ENCODE results near the gene SLC8A1. TPM values are rescaled to one million over a fixed set of nuclear protein-coding genes. Genes with fewer than 3 reads are reported as not detected.
A peak's percentile ranks its signal among the peaks of the same experiment; 100 is the strongest.

SLC8A1 gene
- total RNA-seq, 1 experiment from 2014 or later: 12.4 TPM

DNA sequence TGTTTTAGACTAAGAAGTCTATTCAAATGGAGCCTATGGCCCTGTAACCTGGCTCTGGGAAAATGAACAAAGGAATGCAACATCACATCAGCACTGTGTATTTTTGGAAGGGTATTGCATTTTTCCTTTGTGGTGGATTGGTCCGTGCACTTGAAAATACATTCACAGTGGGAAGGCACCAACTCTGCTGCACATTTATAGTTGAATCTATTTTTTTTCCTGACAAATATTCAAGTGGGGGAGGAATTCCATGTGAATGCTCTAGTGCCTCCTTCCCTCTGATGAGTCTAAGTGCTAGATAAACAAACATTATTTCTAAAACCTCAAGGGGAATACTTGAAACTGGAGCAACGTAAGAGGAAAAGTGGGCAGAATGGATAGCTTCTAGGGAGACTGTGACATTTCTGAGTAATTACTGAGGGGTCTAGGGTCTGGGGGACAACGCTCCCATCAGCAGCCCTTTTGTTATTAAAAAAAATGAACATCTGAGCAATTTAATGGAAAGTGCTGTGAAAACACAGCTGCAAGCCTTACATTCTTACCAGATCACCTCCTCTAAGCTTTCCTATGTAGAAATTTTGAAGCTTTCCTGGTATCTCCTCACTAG is 208.2 kb downstream of the SLC8A1 start:
- peak; percentile 75 for DNase-seq (ENCODE audit: low read depth)
- in situ Hi-C loops (cut with HindIII; ENCODE audit: low pct_unique_long_range_greater_than_20kb, low sequenced_read_pairs): no loop called here

DNA sequence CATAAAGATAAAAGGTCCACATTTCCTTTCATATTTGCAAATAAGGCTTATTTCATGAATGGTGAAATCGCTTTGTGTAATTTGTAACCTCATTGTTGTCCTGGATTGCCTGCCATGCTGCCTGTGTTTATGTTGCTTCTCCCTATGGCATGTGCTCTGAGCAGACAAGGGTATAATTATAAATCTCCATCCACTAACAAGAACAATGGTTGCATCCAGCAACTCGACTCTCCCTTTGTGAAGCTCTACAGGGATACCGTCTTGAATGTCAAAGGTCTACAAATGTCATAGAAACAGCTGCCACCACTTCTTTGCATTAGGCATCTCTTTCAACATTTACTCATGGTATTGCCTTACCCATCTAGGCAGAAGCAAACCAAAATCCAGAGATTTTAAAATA is 209.6 kb downstream of the SLC8A1 start:
- in situ Hi-C loops (cut with HindIII; ENCODE audit: low pct_unique_long_range_greater_than_20kb, low sequenced_read_pairs): no loop called here
- no peak for DNase-seq (ENCODE audit: low read depth)

DNA sequence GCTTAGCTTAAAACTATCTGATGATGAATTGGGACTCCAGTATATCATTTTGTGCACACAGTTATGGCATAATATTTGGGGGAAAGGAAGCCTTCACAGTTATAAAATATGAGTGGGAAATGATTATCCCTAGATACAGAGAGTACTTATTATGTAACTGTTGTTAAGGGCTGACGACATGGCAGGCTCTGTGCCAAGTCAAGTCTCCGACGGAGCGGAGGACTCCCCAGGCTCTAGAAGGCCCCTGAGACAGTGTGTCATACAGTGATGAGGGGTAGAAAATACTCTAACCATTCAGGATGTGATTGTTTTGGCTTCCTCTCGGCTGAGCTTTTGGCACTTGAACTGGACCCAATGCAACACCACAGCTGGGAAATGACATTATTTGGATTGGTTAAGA is 211.8 kb downstream of the SLC8A1 start:
- DNase-seq (ENCODE audit: low read depth): no peak
- in situ Hi-C loops (cut with HindIII; ENCODE audit: low pct_unique_long_range_greater_than_20kb, low sequenced_read_pairs): no loop called here

DNA sequence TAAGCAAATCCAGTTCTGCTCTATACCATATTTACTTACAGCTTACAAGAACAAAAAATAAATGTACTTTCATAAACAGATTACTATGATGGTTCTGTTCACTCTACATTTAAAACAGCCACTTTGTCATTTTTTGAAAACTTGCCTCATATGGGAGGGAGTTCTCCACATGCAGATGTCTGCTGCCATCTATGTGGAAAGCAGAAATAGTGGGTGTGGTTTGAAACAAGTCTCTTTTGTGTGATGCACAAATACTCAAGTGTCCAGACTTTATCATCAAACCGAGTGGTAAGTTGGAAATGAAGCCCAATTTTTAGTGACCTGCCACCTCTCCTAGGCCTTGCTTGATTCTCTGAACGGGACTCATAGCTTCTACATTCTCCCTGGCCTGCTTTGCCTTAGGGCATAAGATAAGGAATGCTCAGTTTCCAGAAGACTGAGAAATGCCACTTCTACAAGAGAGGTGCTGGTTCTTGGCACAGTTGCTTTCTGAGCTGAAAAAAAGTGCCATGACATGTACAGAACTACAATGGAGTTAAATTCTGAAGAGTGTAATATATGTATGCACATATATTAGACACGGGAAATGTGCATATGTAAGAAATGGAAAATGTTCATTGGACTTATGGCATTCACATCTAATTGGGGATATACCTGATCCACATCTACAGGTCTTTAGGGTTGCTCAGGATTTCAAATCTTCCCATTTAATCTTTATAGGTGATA is 221.0 kb downstream of the SLC8A1 start:
- in situ Hi-C loops (cut with HindIII; ENCODE audit: low pct_unique_long_range_greater_than_20kb, low sequenced_read_pairs): no loop called here

DNA sequence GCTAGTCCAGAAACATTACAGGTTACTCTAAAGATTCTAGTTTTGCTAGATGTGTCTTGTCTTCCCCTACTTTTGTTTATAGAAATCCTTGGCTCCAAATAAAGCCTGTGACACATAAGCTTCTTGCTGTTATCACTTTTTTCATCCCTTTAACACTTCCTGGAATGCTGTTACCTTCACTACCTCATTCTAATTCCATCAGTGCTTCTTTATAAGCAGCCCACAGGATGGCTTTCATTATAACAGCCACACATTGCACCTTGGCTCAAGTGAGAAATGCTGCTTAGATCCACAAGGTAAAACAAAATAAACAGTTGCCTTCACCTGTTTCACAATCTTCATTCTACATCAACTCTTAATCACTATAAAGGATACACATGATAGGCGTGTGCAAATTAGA is 221.7 kb downstream of the SLC8A1 start:
- in situ Hi-C loops (cut with HindIII; ENCODE audit: low pct_unique_long_range_greater_than_20kb, low sequenced_read_pairs): no loop called here
- DNase-seq (ENCODE audit: low read depth): no peak

More for the DNA sequence above, 221.0 kb downstream of the SLC8A1 start:
- no peak for DNase-seq (ENCODE audit: low read depth)

- in situ Hi-C loops (cut with HindIII; ENCODE audit: low pct_unique_long_range_greater_than_20kb, low sequenced_read_pairs): no loop called here
- no peak for DNase-seq (ENCODE audit: low read depth)
Measured at GRCh38 chr2:40228310-40228709, 223.6 kb downstream of the SLC8A1 start.

DNA sequence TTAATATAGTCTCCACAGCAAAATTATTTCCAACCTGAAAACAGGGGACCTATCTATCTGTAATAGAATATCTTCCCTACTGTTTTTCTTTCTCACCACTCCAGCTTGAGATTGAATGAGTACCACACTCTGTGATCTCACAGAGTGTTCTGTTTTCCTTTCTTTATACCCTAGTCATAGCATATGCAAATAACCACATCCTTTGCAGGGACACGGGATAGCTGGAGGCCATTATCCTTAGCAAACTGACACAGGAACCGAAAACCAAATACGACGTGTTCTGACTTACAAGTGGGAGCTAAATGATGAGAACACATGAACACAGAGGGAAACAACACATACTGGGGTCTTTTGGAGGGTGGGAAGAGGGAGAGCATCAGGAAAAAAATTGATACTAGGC is 224.7 kb downstream of the SLC8A1 start:
- no peak for DNase-seq (ENCODE audit: low read depth)
- in situ Hi-C loops (cut with HindIII; ENCODE audit: low pct_unique_long_range_greater_than_20kb, low sequenced_read_pairs): no loop called here

- DNase-seq (ENCODE audit: low read depth): no peak
- in situ Hi-C loops (cut with HindIII; ENCODE audit: low pct_unique_long_range_greater_than_20kb, low sequenced_read_pairs): no loop called here
Measured at GRCh38 chr2:40226637-40227036, 225.3 kb downstream of the SLC8A1 start.

DNA sequence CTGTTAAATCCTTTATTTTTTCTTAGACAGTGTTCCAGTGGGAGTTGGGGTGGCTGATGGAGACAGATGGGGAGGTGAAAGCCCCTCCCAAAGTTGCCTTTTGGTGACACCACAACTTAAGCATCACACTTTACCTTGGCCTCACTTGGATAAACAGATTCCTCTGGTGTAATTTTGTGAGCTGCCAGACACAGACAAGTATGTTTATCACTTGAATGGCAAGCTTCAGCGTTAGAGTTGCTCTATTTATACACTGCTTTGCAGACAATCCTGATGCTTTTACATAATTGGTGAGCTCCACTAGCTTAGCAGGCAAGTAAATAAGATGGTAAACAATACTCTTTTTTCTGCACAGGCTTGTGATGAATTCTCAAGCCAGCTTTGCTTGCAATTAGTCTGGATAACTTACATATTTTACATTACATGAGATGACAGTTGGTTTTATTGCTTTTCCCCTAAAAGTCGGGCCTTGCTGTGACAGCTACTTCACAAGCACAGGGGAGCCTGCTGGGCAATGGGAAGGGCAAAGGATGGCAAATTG is 226.2 kb downstream of the SLC8A1 start:
- in situ Hi-C loops (cut with HindIII; ENCODE audit: low pct_unique_long_range_greater_than_20kb, low sequenced_read_pairs): no loop called here
- no peak for DNase-seq (ENCODE audit: low read depth)

DNA sequence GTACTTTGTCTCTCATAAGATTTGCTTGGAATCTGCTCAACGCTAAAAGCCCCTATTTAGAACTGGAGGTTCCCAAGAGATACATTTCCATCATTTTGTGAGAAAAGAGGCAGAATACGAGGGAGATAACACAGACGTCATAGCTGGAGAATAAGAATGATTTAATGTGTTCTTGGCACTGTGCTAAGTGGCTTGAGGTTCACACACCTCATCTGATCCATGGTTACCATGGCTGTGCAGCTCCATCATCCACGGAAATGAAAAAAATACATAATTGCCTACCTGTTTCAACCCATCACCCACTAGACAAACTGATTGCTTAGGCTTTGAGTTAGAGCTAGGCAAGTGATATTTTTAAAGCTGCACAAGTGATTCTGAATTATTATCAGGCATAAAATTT is 227.6 kb downstream of the SLC8A1 start:
- DNase-seq (ENCODE audit: low read depth): no peak
- in situ Hi-C loops (cut with HindIII; ENCODE audit: low pct_unique_long_range_greater_than_20kb, low sequenced_read_pairs): no loop called here

GRCh38 chr2:40220177-40220925 is 231.5 kb downstream of the SLC8A1 start:
- DNase-seq (ENCODE audit: low read depth): no peak
- in situ Hi-C loops (cut with HindIII; ENCODE audit: low pct_unique_long_range_greater_than_20kb, low sequenced_read_pairs): no loop called here

- DNase-seq (ENCODE audit: low read depth): no peak
- in situ Hi-C loops (cut with HindIII; ENCODE audit: low pct_unique_long_range_greater_than_20kb, low sequenced_read_pairs): no loop called here
Measured at GRCh38 chr2:40219141-40219540, 232.7 kb downstream of the SLC8A1 start.

GRCh38 chr2:40218679-40219078 is 233.2 kb downstream of the SLC8A1 start:
- DNase-seq (ENCODE audit: low read depth): no peak
- in situ Hi-C loops (cut with HindIII; ENCODE audit: low pct_unique_long_range_greater_than_20kb, low sequenced_read_pairs): no loop called here

GRCh38 chr2:40213619-40214018 is 238.3 kb downstream of the SLC8A1 start:
- in situ Hi-C loops (cut with HindIII; ENCODE audit: low pct_unique_long_range_greater_than_20kb, low sequenced_read_pairs): no loop called here
- no peak for DNase-seq (ENCODE audit: low read depth)

GRCh38 chr2:40213071-40213470 is 238.8 kb downstream of the SLC8A1 start:
- DNase-seq (ENCODE audit: low read depth): no peak
- in situ Hi-C loops (cut with HindIII; ENCODE audit: low pct_unique_long_range_greater_than_20kb, low sequenced_read_pairs): no loop called here

GRCh38 chr2:40210968-40211353 is 240.9 kb downstream of the SLC8A1 start:
- no peak for DNase-seq (ENCODE audit: low read depth)
- in situ Hi-C loops (cut with HindIII; ENCODE audit: low pct_unique_long_range_greater_than_20kb, low sequenced_read_pairs): no loop called here

GRCh38 chr2:40210344-40210967 is 241.4 kb downstream of the SLC8A1 start:
- DNase-seq (ENCODE audit: low read depth): no peak
- in situ Hi-C loops (cut with HindIII; ENCODE audit: low pct_unique_long_range_greater_than_20kb, low sequenced_read_pairs): no loop called here

GRCh38 chr2:40209761-40210160 is 242.1 kb downstream of the SLC8A1 start:
- no peak for DNase-seq (ENCODE audit: low read depth)
- in situ Hi-C loops (cut with HindIII; ENCODE audit: low pct_unique_long_range_greater_than_20kb, low sequenced_read_pairs): no loop called here

DNA sequence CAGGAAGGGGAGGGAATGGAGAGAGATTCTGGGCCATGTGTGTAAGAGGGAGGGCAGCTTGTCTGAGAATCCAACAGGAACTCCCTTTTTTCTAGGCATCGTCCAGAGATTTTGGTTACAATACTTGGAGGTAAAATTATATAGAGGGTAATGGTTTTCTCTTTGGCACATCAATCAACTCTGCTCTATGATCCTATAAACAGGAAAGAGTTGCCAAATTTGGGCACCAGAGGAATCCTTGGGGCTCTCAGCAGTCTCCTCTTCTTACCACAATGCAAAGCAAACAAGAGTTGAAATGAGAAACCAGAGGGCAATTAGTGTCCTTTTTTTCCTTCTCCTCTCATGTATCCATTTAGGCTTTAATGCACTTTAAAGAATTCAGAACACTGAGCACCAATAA is 243.4 kb downstream of the SLC8A1 start:
- no peak for DNase-seq (ENCODE audit: low read depth)
- in situ Hi-C loops (cut with HindIII; ENCODE audit: low pct_unique_long_range_greater_than_20kb, low sequenced_read_pairs): no loop called here

Measured in Caki2 (cell line).